HUES64 (cell line): ENCODE data around the gene GNGT1.

Experiments
- H3K27ac ChIP-seq: 2 replicates; pipeline ENCODE4 v1.7.0; 2013; ENCODE audit warnings: low read depth, low read length, inconsistent platforms
- H3K27me3 ChIP-seq: 2 replicates; pipeline ENCODE4 v1.6.1; 2013; ENCODE audit warnings: mild to moderate bottlenecking, low read length; ENCODE audit not compliant: insufficient read depth
- H3K36me3 ChIP-seq: 2 replicates; pipeline ENCODE4 v1.6.1; 2013; ENCODE audit warnings: mild to moderate bottlenecking, low read length; ENCODE audit not compliant: insufficient read depth
- H3K4me1 ChIP-seq: 2 replicates; pipeline ENCODE4 v1.6.1; 2013; ENCODE audit warnings: mild to moderate bottlenecking, low read length, moderate library complexity; ENCODE audit not compliant: insufficient read depth
- H3K4me3 ChIP-seq: 2 replicates; pipeline ENCODE4 v1.5.1; 2013; ENCODE audit warnings: mild to moderate bottlenecking, low read length, moderate library complexity
- H3K9ac ChIP-seq: 2 replicates; pipeline ENCODE4 v1.6.1; 2013; ENCODE audit warnings: mild to moderate bottlenecking, low read depth, low read length
- H3K9me3 ChIP-seq: 2 replicates; pipeline ENCODE4 v1.6.1; 2013; ENCODE audit warnings: low read depth, low read length; ENCODE audit not compliant: insufficient read depth
- WGBS: fragments of 150-250, 120-280 bp; methylation state at CpG from one replicate; pipeline ENCODE4 v1.1.7; 2013; ENCODE audit warnings: missing lambda C conversion rate; 5-methylcytosine and 5-hydroxymethylcytosine counted together

GNGT1 gene

DNA sequence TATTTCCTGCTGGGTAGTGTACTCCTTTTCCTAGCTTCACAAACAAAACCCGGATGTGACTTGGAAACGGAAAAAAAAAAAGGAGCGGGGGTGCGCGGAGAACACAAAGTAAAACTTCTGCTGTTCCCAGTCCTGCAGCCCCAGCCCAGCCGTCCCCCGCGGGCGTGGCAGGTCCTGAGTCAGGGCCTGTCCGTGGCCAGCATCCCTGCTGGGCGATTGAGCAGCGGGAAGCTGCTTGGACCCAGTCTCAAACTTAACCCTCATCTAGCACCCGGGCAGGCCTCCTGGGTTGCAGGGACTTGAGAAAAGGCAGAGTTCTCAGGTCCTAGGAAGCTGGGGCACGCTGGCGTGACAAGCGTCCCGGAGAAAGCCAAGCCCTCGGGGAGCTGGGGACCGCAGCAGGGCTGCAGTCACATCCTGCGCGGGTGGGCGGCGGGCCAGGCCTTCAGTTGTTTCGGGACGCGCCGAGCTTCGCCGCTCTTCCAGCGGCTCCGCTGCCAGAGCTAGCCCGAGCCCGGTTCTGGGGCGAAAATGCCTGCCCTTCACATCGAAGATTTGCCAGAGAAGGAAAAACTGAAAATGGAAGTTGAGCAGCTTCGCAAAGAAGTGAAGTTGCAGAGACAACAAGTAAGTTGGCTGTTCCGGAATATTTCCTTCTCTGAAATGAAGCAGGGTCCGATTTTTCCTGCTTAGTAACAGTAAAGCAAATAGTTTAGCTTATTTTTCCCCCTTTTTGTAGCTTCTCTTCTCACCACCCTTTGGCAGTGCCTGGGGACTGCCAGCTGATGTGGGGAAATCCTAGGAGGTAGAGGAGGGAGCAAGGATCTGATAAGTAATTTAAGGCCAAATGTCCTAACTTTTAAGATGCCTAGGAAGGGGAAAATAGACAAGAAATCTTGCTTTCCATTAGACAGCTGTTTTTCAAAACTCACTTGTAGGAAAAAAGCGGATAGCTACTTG, 15.5 kb downstream of the GNGT1 start, which contains the start of gene GNG11:
TSS of gene GNG11 (plus strand) at position 129 of the 960 bp plus-strand sequence. CDS start at position 532, 403 bp downstream.
- peaks cover 18% of the 10 kb centered on the region for H3K4me1 ChIP-seq
- peak within 1 kb of the TSS; percentile 37 for H3K27ac ChIP-seq
- no peaks in the 10 kb centered on the region; the same call in 1 of the 2 replicates for H3K27me3 ChIP-seq
- H3K9me3 ChIP-seq: no peaks in the 10 kb centered on the region
- no peaks in the 10 kb centered on the region for H3K36me3 ChIP-seq
- 5% methylated on average over 39 of the region's 39 CpGs for WGBS
- peak within 1 kb of the TSS; percentile 76 for H3K9ac ChIP-seq
- H3K4me3 ChIP-seq: peak within 1 kb of the TSS; percentile 72

DNA sequence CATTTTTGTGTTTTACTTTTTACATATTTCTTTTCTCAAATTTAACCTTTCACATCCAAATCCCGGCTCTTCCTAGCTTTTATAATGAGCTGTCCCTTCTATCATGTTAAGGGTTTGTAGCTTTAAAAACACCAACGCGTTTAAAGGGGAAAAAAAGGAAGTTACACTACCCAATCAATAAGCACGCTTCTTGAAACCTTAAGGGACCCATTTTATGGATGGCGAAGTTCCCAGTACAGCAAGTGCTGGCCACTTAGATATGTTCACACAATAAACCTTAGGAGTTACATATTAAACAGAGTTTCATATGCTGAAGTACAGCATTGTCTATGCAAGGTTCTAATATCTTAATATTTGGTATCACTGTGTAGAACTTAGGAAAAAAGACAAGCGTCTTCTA, 16.9 kb downstream of the GNGT1 start:
- Histone ChIP-seq H3K4me3 (peak overlapping the region; percentile 72; the same call in 1 of the 2 replicates), H3K9ac (no peak overlapping the region), H3K27me3 (no peaks in the 10 kb centered on the region; the same call in 1 of the 2 replicates), H3K36me3 (no peaks in the 10 kb centered on the region), H3K4me1 (peaks cover 18% of the 10 kb centered on the region), H3K9me3 (no peaks in the 10 kb centered on the region), H3K27ac (no peak overlapping the region)
- 92% methylated on average over 6 of the region's 6 CpGs for WGBS

DNA sequence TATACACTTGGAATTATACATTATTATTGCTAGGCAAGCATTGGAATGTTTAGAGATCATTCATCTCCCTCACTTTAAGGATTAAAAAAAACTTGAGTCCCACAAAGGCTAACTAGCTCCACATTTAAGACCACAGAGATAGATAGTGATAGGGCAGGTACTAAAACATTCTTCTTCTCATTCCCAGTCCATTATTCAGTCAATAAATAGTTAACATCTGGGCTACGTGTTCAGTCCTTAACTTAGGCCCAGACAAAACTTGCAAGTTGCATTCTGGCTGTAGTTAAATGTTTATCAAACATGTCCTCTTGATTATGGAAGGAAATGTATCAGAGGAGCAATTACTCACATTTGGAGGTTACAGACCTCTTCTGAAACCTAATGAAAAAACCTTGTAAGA, 17.6 kb downstream of the GNGT1 start:
- Histone ChIP-seq H3K4me1 (peaks cover 18% of the 10 kb centered on the region), H3K9me3 (no peaks in the 10 kb centered on the region), H3K9ac (no peak overlapping the region), H3K4me3 (no peak overlapping the region; the same call in 1 of the 2 replicates), H3K36me3 (no peaks in the 10 kb centered on the region), H3K27me3 (no peaks in the 10 kb centered on the region; the same call in 1 of the 2 replicates), H3K27ac (no peak overlapping the region)
- WGBS: 79% methylated on average over 1 of the region's 1 CpG

DNA sequence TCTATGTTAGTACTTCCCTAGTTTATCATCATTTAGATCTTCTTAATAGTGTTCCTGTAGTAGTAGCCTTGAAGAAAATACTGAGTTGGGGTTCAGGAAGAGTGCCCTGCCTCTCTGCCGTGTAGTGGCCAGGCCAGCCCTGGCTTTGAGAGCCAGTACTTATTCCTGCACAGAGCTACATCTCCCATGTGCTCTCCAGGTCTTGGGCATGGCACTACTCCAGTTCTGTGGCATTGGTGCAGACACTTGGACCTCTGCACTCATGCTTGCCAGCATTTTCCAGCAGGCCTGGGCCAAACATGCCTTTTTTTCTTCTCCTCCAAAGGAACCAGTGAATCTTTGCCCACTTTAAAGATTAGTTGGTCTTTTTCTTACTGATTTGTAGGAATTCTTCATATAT, 20.4 kb downstream of the GNGT1 start:
- no peak overlapping the region for H3K9ac ChIP-seq
- H3K4me1 ChIP-seq: peaks cover 4% of the 10 kb centered on the region; the same call in 1 of the 2 replicates
- H3K9me3 ChIP-seq: no peaks in the 10 kb centered on the region
- H3K27ac ChIP-seq: no peak overlapping the region
- 96% methylated on average over 1 of the region's 1 CpG for WGBS
- H3K36me3 ChIP-seq: no peaks in the 10 kb centered on the region
- H3K4me3 ChIP-seq: no peak overlapping the region
- no peaks in the 10 kb centered on the region; the same call in 1 of the 2 replicates for H3K27me3 ChIP-seq

DNA sequence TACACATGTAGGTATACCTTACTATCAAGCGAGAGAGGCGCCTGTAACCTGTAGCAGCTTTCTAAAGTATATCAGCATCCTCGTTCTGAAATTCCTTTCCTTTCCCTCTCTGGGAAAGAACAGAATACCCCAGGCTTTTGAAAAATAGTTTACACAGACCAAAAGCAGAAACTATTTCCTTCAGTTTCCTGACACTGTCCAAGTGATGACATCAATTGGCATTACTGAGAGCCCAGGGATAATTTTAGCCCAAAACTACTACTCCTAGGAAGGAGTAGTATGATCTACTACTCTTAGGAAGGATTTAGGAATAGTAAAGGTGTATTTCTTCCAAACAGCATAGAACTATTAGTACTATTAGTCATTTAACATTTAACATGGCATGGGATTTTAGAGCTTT, 21.2 kb downstream of the GNGT1 start:
- 86% methylated on average over 3 of the region's 3 CpGs for WGBS
- no peak overlapping the region for H3K9ac ChIP-seq
- no peaks in the 10 kb centered on the region for H3K36me3 ChIP-seq
- H3K4me1 ChIP-seq: peaks cover 4% of the 10 kb centered on the region; the same call in 1 of the 2 replicates
- H3K9me3 ChIP-seq: no peaks in the 10 kb centered on the region
- no peak overlapping the region for H3K4me3 ChIP-seq
- no peaks in the 10 kb centered on the region for H3K27me3 ChIP-seq
- no peak overlapping the region for H3K27ac ChIP-seq

DNA sequence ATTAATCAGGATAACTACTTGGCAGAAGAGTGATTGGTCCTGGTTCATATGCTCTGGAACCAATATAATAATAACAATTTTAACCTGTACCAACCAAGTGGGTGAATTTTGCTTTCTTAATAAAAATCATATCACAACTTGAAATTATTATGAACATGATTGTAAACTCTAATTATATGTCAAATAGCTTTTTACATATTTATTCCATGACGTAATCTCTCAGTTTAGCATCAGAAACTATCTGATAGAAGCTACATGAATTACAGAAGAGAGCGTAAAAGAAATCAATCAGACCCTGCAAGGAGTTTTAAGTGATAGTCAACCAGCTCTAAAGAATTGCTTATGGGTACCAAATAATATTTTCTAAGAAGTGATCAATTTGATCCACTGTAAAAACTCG, 25.3 kb downstream of the GNGT1 start:
- Histone ChIP-seq H3K4me3 (no peak overlapping the region), H3K27ac (no peak overlapping the region), H3K36me3 (no peaks in the 10 kb centered on the region), H3K4me1 (no peaks in the 10 kb centered on the region), H3K27me3 (no peaks in the 10 kb centered on the region), H3K9ac (no peak overlapping the region), H3K9me3 (no peaks in the 10 kb centered on the region)
- WGBS: 91% methylated on average over 1 of the region's 3 CpGs

DNA sequence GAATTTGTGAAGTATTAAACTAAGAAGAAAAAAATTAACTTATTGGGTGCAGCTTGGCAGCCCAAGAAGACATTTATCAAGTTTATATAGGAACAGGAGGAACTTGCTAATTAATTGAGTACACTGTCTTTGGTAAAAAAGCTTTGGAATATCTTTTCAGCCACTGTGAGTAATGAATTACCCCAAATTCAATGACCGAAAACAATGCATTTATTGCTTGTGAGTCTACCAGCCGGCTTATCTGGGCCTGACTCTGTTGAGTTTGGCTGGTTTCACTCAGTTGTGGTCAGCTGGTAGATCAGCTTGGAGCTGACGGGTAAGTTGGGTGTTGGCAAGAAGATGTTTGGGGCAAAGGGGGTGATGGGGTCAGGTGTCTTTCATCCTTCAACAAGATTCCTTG, 26.8 kb downstream of the GNGT1 start:
- H3K27ac ChIP-seq: no peak overlapping the region
- no peaks in the 10 kb centered on the region for H3K27me3 ChIP-seq
- H3K9me3 ChIP-seq: no peaks in the 10 kb centered on the region
- no peaks in the 10 kb centered on the region for H3K36me3 ChIP-seq
- no peak overlapping the region for H3K4me3 ChIP-seq
- 95% methylated on average over 3 of the region's 3 CpGs for WGBS
- no peak overlapping the region for H3K9ac ChIP-seq
- H3K4me1 ChIP-seq: no peaks in the 10 kb centered on the region

DNA sequence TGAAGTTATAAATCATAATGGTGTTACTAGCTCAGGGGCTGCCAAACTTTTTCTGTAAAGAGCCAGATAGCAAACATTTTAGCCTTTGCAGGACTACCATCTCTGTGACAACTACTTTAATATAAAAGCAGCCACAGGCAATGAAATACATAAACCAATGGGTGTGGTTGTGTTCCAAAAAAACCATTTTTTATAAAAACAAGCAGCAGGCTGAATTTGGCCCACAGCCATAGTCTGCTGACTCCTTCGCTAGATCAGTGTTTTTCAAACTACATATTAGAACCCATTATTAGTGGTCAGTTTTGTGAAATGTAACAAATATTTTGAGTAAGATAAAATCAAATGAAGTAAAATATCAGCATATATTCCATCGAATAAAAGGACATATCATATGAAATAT, 28.7 kb downstream of the GNGT1 start:
- Histone ChIP-seq H3K9ac (no peak overlapping the region), H3K27me3 (no peaks in the 10 kb centered on the region), H3K9me3 (no peaks in the 10 kb centered on the region), H3K4me1 (no peaks in the 10 kb centered on the region), H3K27ac (no peak overlapping the region), H3K36me3 (no peaks in the 10 kb centered on the region), H3K4me3 (no peak overlapping the region)
- WGBS: no CpG with 5 or more reads among the region's 2 CpGs

DNA sequence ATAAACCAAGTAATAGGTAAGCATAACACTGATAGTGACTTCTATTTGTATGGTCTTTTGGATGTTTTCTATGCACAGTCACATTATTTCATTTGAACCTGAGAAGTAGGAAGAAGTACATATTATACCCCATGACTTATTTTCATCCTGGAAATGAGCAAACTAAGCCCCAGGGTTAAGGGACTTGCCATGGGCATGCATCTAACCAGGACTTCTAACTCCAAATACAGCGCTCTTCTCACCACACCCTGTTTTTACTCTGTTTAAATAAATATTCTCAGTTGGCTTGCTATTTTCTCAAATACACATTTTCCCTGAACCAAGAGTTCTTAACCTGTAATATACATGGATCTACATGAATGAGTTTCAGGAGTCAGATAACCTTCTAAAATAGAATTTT, 31.5 kb downstream of the GNGT1 start:
- Histone ChIP-seq H3K27ac (no peak overlapping the region), H3K4me3 (no peak overlapping the region), H3K36me3 (no peaks in the 10 kb centered on the region), H3K9me3 (no peaks in the 10 kb centered on the region), H3K27me3 (no peaks in the 10 kb centered on the region), H3K9ac (no peak overlapping the region), H3K4me1 (no peaks in the 10 kb centered on the region)
- WGBS: 94% methylated on average over 1 of the region's 1 CpG

DNA sequence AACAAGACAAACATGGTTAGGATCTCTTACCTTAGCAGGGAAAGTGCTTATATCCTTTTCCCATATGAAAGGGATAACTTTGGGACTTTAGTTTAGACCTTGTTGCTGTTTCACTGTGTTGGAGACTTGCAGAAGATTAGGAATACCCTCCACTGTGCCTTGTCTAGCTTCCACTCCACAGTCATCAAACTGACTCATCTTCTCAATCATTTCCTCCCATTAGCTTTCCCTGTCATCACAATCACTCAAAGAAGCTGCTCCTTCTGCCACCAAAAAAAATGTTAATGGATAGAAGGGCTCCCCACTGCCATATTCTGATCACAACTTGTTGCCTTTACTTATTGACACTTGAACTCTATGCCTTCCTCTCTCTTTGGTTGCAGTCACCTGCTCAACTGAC, 31.9 kb downstream of the GNGT1 start:
- no peaks in the 10 kb centered on the region for H3K36me3 ChIP-seq
- no peak overlapping the region for H3K9ac ChIP-seq
- H3K27ac ChIP-seq: no peak overlapping the region
- H3K27me3 ChIP-seq: no peaks in the 10 kb centered on the region
- H3K4me1 ChIP-seq: no peaks in the 10 kb centered on the region
- H3K9me3 ChIP-seq: no peaks in the 10 kb centered on the region
- no peak overlapping the region for H3K4me3 ChIP-seq

DNA sequence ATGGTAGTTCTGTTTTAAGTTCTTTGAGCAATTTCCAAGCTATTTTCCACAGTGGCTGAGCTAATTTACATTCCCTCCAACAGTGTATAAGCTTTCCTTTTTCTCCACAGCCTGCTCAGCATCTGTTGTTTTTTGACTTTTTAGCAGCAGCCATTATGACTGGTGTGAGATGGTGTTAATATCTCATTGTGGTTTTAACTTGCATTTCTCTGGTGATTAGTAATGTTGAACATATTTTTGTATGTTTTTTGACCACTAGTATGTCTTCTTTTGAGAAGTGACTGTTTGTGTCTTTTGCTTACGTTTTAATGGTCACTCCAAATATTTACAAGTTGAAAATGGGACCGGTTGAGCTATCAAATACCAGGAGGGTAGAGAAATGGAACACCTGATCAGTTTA, 35.6 kb downstream of the GNGT1 start:
- H3K4me1 ChIP-seq: peaks cover 5% of the 10 kb centered on the region; the same call in 1 of the 2 replicates
- H3K27me3 ChIP-seq: no peaks in the 10 kb centered on the region
- no peak overlapping the region for H3K27ac ChIP-seq
- no peak overlapping the region for H3K4me3 ChIP-seq
- H3K9me3 ChIP-seq: no peaks in the 10 kb centered on the region
- WGBS: 92% methylated on average over 2 of the region's 2 CpGs
- H3K36me3 ChIP-seq: no peaks in the 10 kb centered on the region
- no peak overlapping the region for H3K9ac ChIP-seq
